IMR-90 (cell line): ENCODE data around the gene LRRC73. TPM values are rescaled to one million over a fixed set of nuclear protein-coding genes. Genes with fewer than 3 reads are reported as not detected.

ENCODE experiments used
- ATAC-seq: fragments of 200-7000 bp; cut with Tn5 transposase; 2 replicates; pipeline ENCODE4 v1.9.1; 2020; ENCODE audit warnings: low read depth, mild to moderate bottlenecking, moderate library complexity
- BruUV-seq: library from RNA; stranded (reverse); fragments of 400-500 nt; replicated peaks from 2 replicates; lab custom pipeline; 2021; lab: Mats Ljungman, UMichigan
- CTCF ChIA-PET: fragments of 300-600 bp; formaldehyde crosslinking; extraction: SDS; loops from one replicate; lab custom pipeline; 2021; ENCODE audit warnings: antibody characterized with exemption; lab: Yijun Ruan, JAX
- POLR2A ChIA-PET: fragments of 300-600 bp; sonication (Branson Sonifier 250); formaldehyde crosslinking; loops from one replicate; lab custom pipeline; 2022; ENCODE audit warnings: antibody characterized with exemption; ENCODE audit not compliant: unreplicated experiment; lab: Charles Lee
- DNase-seq: peaks from one replicate; pipeline ENCODE4 v3.0.0; 2013
- H2AFZ ChIP-seq: replicated peaks from 2 replicates; pipeline ENCODE3; 2013; ENCODE audit warnings: low read length, mild to moderate bottlenecking; ENCODE audit not compliant: poor library complexity
- H2AK5ac ChIP-seq: 2 replicates; pipeline ENCODE4 v1.6.1; 2013; ENCODE audit warnings: low read depth, low read length, inconsistent platforms
- H2AK9ac ChIP-seq: replicated peaks from 2 replicates; pipeline ENCODE3; 2013; ENCODE audit warnings: mild to moderate bottlenecking, low read depth, low read length, moderate library complexity; ENCODE audit not compliant: poor library complexity
- H2BK120ac ChIP-seq: 2 replicates; pipeline ENCODE4 v1.6.1; 2013; ENCODE audit warnings: low read depth, low read length, inconsistent platforms
- H2BK15ac ChIP-seq: 3 replicates; pipeline ENCODE4 v1.6.1; 2013; ENCODE audit warnings: low read depth, low read length, inconsistent platforms
- H2BK20ac ChIP-seq: 2 replicates; pipeline ENCODE4 v1.6.1; 2013; ENCODE audit warnings: low read depth, mild to moderate bottlenecking, inconsistent platforms, low read length, moderate library complexity
- H2BK5ac ChIP-seq: 2 replicates; pipeline ENCODE4 v1.6.1; 2013; ENCODE audit warnings: mild to moderate bottlenecking, low read depth, low read length, inconsistent platforms; ENCODE audit not compliant: poor library complexity, severe bottlenecking
- H3K14ac ChIP-seq: replicated peaks from 2 replicates; pipeline ENCODE4 v1.6.1; 2013; ENCODE audit warnings: low read depth, low read length, inconsistent platforms
- H3K18ac ChIP-seq: 2 replicates; pipeline ENCODE4 v1.6.1; 2013; ENCODE audit warnings: low read depth, low read length, control low read depth
- H3K23ac ChIP-seq: 2 replicates; pipeline ENCODE4 v1.6.1; 2013; ENCODE audit warnings: low read depth, low read length, inconsistent platforms
- H3K27ac ChIP-seq: 2 replicates; pipeline ENCODE4 v1.5.1; 2013; ENCODE audit warnings: mild to moderate bottlenecking, control low read depth, low read length; ENCODE audit not compliant: insufficient read depth
- H3K27me3 ChIP-seq: 2 replicates; pipeline ENCODE4 v1.6.1; 2013; ENCODE audit warnings: low read length; ENCODE audit not compliant: control insufficient read depth, insufficient read depth
- H3K36me3 ChIP-seq: 2 replicates; pipeline ENCODE4 v1.6.1; 2013; ENCODE audit warnings: low read length, mixed read lengths; ENCODE audit not compliant: control insufficient read depth, insufficient read depth
- H3K4ac ChIP-seq: 2 replicates; pipeline ENCODE4 v1.6.1; 2013; ENCODE audit warnings: low read depth, low read length, inconsistent platforms
- H3K4me1 ChIP-seq: 2 replicates; pipeline ENCODE4 v1.6.1; 2013; ENCODE audit warnings: low read length, mixed read lengths; ENCODE audit not compliant: control insufficient read depth, insufficient read depth
- H3K4me2 ChIP-seq: 2 replicates; pipeline ENCODE4 v1.6.1; 2013; ENCODE audit warnings: low read depth, mild to moderate bottlenecking, control low read depth, low read length, moderate library complexity
- H3K4me3 ChIP-seq: 2 replicates; pipeline ENCODE4 v1.5.1; 2013; ENCODE audit warnings: low read depth, mild to moderate bottlenecking, control low read depth, low read length, moderate library complexity; ENCODE audit not compliant: insufficient read depth
- H3K56ac ChIP-seq: 2 replicates; pipeline ENCODE4 v1.6.1; 2013; ENCODE audit warnings: low read length, inconsistent platforms; ENCODE audit not compliant: insufficient read depth; ENCODE audit errors: extremely low read depth
- H3K79me1 ChIP-seq, 2 experiments: 2 replicates each; pipeline ENCODE4 v1.6.1; 2013; ENCODE audit warnings: low read length in 2 of 2, inconsistent platforms in 1 of 2, low read depth in 1 of 2
- H3K9ac ChIP-seq: 2 replicates; pipeline ENCODE4 v1.6.1; 2013; ENCODE audit warnings: low read depth, low read length, control low read depth
- H3K9me1 ChIP-seq: 2 replicates; pipeline ENCODE4 v1.6.1; 2013; ENCODE audit warnings: low read length, inconsistent platforms; ENCODE audit not compliant: insufficient read depth
- H3K9me3 ChIP-seq: 2 replicates; pipeline ENCODE4 v1.6.1; 2013; ENCODE audit warnings: low read length; ENCODE audit not compliant: control insufficient read depth, insufficient read depth
- H4K20me1 ChIP-seq: 2 replicates; pipeline ENCODE4 v1.6.1; 2013; ENCODE audit warnings: low read length, inconsistent platforms; ENCODE audit not compliant: insufficient read depth
- H4K5ac ChIP-seq: 2 replicates; pipeline ENCODE4 v1.6.1; 2013; ENCODE audit warnings: mild to moderate bottlenecking, low read depth, low read length, control low read depth
- H4K8ac ChIP-seq, 2 experiments: 2 replicates each; pipeline ENCODE4 v1.6.1; 2013; ENCODE audit warnings: low read depth in 2 of 2, low read length in 2 of 2, control low read depth in 1 of 2, inconsistent platforms in 1 of 2
- H4K91ac ChIP-seq: 2 replicates; pipeline ENCODE4 v1.6.1; 2013; ENCODE audit warnings: low read depth, low read length, inconsistent platforms; ENCODE audit not compliant: insufficient read depth
- BHLHE40 ChIP-seq: fragments of 150-350 bp; IDR thresholded peaks from 2 replicates; pipeline ENCODE4 v1.6.1; 2016; ENCODE audit warnings: mild to moderate bottlenecking, low read depth, low read length
- CHD1 ChIP-seq: IDR thresholded peaks from 2 replicates; pipeline ENCODE4 v1.6.1; 2012; ENCODE audit warnings: low read depth, low read length, improper control_type of control experiment
- ELK1 ChIP-seq: fragments of 150-350 bp; IDR thresholded peaks from 2 replicates; pipeline ENCODE4 v1.6.1; 2016; ENCODE audit warnings: low read depth, mild to moderate bottlenecking, low read length, moderate library complexity, borderline replicate concordance
- FOS ChIP-seq: fragments of 150-350 bp; IDR thresholded peaks from 2 replicates; pipeline ENCODE4 v1.6.1; 2016; ENCODE audit warnings: low read depth, low read length
- MAFK ChIP-seq: IDR thresholded peaks from 2 replicates; pipeline ENCODE4 v1.6.1; 2012; ENCODE audit warnings: low read depth, low read length, improper control_type of control experiment
- MXI1 ChIP-seq: IDR thresholded peaks from 2 replicates; pipeline ENCODE4 v1.6.1; 2012; ENCODE audit warnings: low read depth, mild to moderate bottlenecking, low read length, moderate library complexity, borderline replicate concordance
- NFE2L2 ChIP-seq: fragments of 150-350 bp; IDR thresholded peaks from 2 replicates; pipeline ENCODE4 v1.6.1; 2016; ENCODE audit warnings: low read depth, mild to moderate bottlenecking, low read length
- POLR2A ChIP-seq: IDR thresholded peaks from 2 replicates; pipeline ENCODE4 v1.6.1; 2012; ENCODE audit warnings: mild to moderate bottlenecking, low read depth, low read length
- RAD21 ChIP-seq: IDR thresholded peaks from 2 replicates; pipeline ENCODE4 v1.6.1; 2012; ENCODE audit warnings: low read length, improper control_type of control experiment
- WGBS, 2 experiments: methylation state at CpG; one replicate each; pipeline versions ENCODE4 v1.1.5 to v1.1.7; 2013; ENCODE audit warnings: missing lambda C conversion rate in 2 of 2; ENCODE audit not compliant: insufficient read length in 1 of 2; ENCODE audit errors: extremely low coverage in 2 of 2; 5-methylcytosine and 5-hydroxymethylcytosine counted together
- dilution Hi-C: fragments of 300-500 bp; cut with HindIII; formaldehyde crosslinking; loops from one replicate; pipeline ENCODE4 v1.14.3; 2018; ENCODE audit warnings: low sequenced_read_pairs; ENCODE audit not compliant: unreplicated experiment
- in situ Hi-C: fragments of 300-500 bp; cut with MboI; formaldehyde crosslinking; loops from 3 replicates; pipeline ENCODE4 v1.14.3; 2019; ENCODE audit warnings: low sequenced_read_pairs, inconsistent platforms, mixed read lengths
- intact Hi-C: fragments of 100-400 bp; cut with micrococcal nuclease; formaldehyde crosslinking; loops from 2 replicates; pipeline ENCODE4 v1.10.0; 2022
- polyA plus RNA-seq, 3 experiments: library from polyadenylated mRNA; depleted of rRNA; stranded (reverse); fragments of >200 nt; gene quantifications; 2 replicates each; pipeline ENCODE4 v1.2.3, GENCODE V29; 2012; ENCODE audit warnings: low replicate concordance in 1 of 3
- total RNA-seq: library from RNA; depleted of rRNA; stranded (reverse); fragments of >200 nt; gene quantifications from 2 replicates; pipeline ENCODE4 v1.2.3, GENCODE V29; 2012
- TF ChIP-seq, protein P1 (sequence below): fragments of 150-350 bp; IDR thresholded peaks from 2 replicates; pipeline ENCODE4 v1.6.1; 2017; ENCODE audit warnings: mild to moderate bottlenecking, antibody characterized with exemption, low read length, low read depth

Gene LRRC73
- total and polyA plus RNA-seq, 2 of the 4 experiments (the other 2 are of a cell fraction), result under 0.01 to 0.31 TPM

DNA sequence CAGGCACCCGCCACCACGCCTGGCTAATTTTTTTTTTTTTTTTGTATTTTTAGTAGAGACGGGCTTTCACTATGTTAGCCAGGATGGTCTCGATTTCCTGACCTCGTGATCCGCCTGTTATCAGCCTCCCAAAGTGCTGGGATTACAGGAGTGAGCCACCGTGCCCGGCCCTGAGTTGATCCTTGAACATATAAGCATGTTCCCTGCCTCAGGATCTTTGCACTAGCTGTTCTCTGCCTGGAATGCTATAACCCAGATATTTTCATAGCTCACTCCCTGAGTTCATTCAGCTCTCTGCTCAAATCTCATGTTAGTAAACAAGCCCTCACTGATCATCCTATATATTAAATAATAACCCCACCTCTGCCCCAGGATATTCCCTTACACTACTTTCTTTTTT, 45.8 kb downstream of the LRRC73 start:
- peaks cover 34% of the 10 kb centered on the region for H3K27me3 ChIP-seq
- no peak overlapping the region for H3K27ac ChIP-seq
- no peak overlapping the region for H2BK5ac ChIP-seq
- no peaks in the 10 kb centered on the region; the same call in 1 of the 2 replicates for H3K9me3 ChIP-seq
- no peak overlapping the region for H3K14ac ChIP-seq
- in situ Hi-C loops (loop anchor here (5.0 kb wide), 1 partner anchor 33 kb away; no protein-coding TSS in a partner anchor), intact Hi-C loops (no loop called here), dilution Hi-C loops (no loop called here)
- H2BK20ac ChIP-seq, result no peak overlapping the region
- no peaks in the 10 kb centered on the region for H3K79me1 ChIP-seq
- H4K91ac ChIP-seq, result no peak overlapping the region
- H3K4ac ChIP-seq, result no peak overlapping the region
- TF ChIP-seq, protein P1, sequence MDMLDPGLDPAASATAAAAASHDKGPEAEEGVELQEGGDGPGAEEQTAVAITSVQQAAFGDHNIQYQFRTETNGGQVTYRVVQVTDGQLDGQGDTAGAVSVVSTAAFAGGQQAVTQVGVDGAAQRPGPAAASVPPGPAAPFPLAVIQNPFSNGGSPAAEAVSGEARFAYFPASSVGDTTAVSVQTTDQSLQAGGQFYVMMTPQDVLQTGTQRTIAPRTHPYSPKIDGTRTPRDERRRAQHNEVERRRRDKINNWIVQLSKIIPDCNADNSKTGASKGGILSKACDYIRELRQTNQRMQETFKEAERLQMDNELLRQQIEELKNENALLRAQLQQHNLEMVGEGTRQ, result no peak
- TF ChIP-seq MAFK (no peak), BHLHE40 (no peak), RAD21 (no peak), ELK1 (no peak), POLR2A (no peak), FOS (no peak), CHD1 (no peak), MXI1 (no peak), NFE2L2 (no peak)
- H4K20me1 ChIP-seq, result no peaks in the 10 kb centered on the region
- no peak overlapping the region for H2AK9ac ChIP-seq
- no peak overlapping the region for H2AFZ ChIP-seq
- H3K9me1 ChIP-seq, result no peaks in the 10 kb centered on the region
- H3K9ac ChIP-seq, result no peak overlapping the region
- no peak overlapping the region for H2AK5ac ChIP-seq
- H2BK120ac ChIP-seq, result no peak overlapping the region
- H3K36me3 ChIP-seq, result no peaks in the 10 kb centered on the region
- DNase-seq (no peak), ATAC-seq (no peak)
- WGBS, 2 experiments, result no CpG with 5 or more reads among the region's 8 CpGs
- POLR2A ChIA-PET, result no interaction called here
- no peak overlapping the region for H4K5ac ChIP-seq
- no peak overlapping the region for H4K8ac ChIP-seq
- H3K56ac ChIP-seq, result no peak overlapping the region
- CTCF ChIA-PET, result interaction anchor here (0.6 kb wide), 2 partner anchors 10 to 37 kb away, joined by 3 read pairs; no protein-coding TSS in a partner anchor
- no peak overlapping the region for H3K18ac ChIP-seq
- no peak overlapping the region for H3K4me2 ChIP-seq
- no peak overlapping the region for H3K4me3 ChIP-seq
- H2BK15ac ChIP-seq, result no peak overlapping the region
- no peak overlapping the region for H3K23ac ChIP-seq
- no TSS peak for BruUV-seq
- H3K4me1 ChIP-seq, result no peaks in the 10 kb centered on the region
